ENCODE data around the gene TMEM121. TPM values are rescaled to one million over a fixed set of nuclear protein-coding genes. Genes with fewer than 3 reads are reported as not detected.
A peak's percentile ranks its signal among the peaks of the same experiment; 100 is the strongest.

The TMEM121 gene
- polyA plus RNA-seq, 1 donor (not counting 4 experiments of a cell fraction or from before 2014, with no cell fraction given), result 0.18 TPM

GRCh38 chr14:105490572-105491365 is 35.6 kb upstream of the TMEM121 start, which contains the start of gene TEDC1:
TEDC1 (plus strand) TSS chr14:105491246; CDS start chr14:105491376, 130 bp downstream.
- Histone ChIP-seq H2AFZ (ENCODE audit: control insufficient read depth, low read length) (peak within 1 kb of the TSS; percentile 53), H3K4me3 (ENCODE audit: control insufficient read depth in 2 of 3, extremely low read depth in 1 of 3, insufficient read depth in 2 of 3, low read depth in 1 of 3, low read length in 3 of 3) (peak within 1 kb of the TSS; percentile 68 to 84 (median 73)), H3K27ac (ENCODE audit: control insufficient read depth, insufficient read depth, low read length) (peak within 1 kb of the TSS; percentile 82), H3K79me2 (ENCODE audit: control insufficient read depth, insufficient read depth, low read length) (no peaks in the 10 kb centered on the region), H3K9me1 (ENCODE audit: control insufficient read depth, extremely low read depth, insufficient read depth, low read length) (no peaks in the 10 kb centered on the region), H3K27me3 (ENCODE audit: control insufficient read depth, extremely low read depth, insufficient read depth, low read length) (peaks cover 24% of the 10 kb centered on the region), H3K36me3 (ENCODE audit: control insufficient read depth in 2 of 2, extremely low read depth in 1 of 2, insufficient read depth in 2 of 2, low read length in 2 of 2) (peaks cover 0 to 2% of the 10 kb centered on the region in 2 experiments), H3K9me3 (ENCODE audit: control insufficient read depth, low read depth, low read length) (no peaks in the 10 kb centered on the region), H4K20me1 (ENCODE audit: control insufficient read depth, extremely low read depth, insufficient read depth, low read length) (peaks cover 5% of the 10 kb centered on the region), H3K9ac (ENCODE audit: control insufficient read depth, extremely low read depth, insufficient read depth, low read length) (peak within 1 kb of the TSS; percentile 87), H3K4me2 (ENCODE audit: control insufficient read depth, extremely low read depth, insufficient read depth, low read depth, low read length) (peak within 1 kb of the TSS; percentile 86), H3K4me1 (ENCODE audit: control insufficient read depth, extremely low read depth, insufficient read depth, low read length) (peaks cover 15% of the 10 kb centered on the region)
- peak in 2 of 3 experiments; percentile 50 to 83 for TF ChIP-seq CTCF (optimal IDR thresholded peaks at IDR 0.05 in 1 of 3, IDR thresholded peaks at IDR 0.05 in 1 of 3, conservative IDR thresholded peaks at IDR 0.05 in 1 of 3; ENCODE audit: extremely low read depth in 1 of 3, insufficient read depth in 2 of 3, low read length in 3 of 3)
- TF ChIP-seq EZH2 (IDR thresholded peaks at IDR 0.05; ENCODE audit: low read length), result peak; percentile 50
- FAIRE-seq (peak; percentile 87), DNase-seq (ENCODE audit: low read depth, low spot score) (peak; percentile 99)
- dilution Hi-C loops (cut with MboI; ENCODE audit: extremely low pct_ligation_motif_present, low sequenced_read_pairs), result no loop called here

GRCh38 chr14:105491366-105491973 is 34.9 kb upstream of the TMEM121 start:
- Histone ChIP-seq H3K4me2 (ENCODE audit: control insufficient read depth, extremely low read depth, insufficient read depth, low read depth, low read length) (peak overlapping the region; percentile 66), H4K20me1 (ENCODE audit: control insufficient read depth, extremely low read depth, insufficient read depth, low read length) (peaks cover 5% of the 10 kb centered on the region), H3K9me3 (ENCODE audit: control insufficient read depth, low read depth, low read length) (no peaks in the 10 kb centered on the region), H3K9ac (ENCODE audit: control insufficient read depth, extremely low read depth, insufficient read depth, low read length) (peak overlapping the region; percentile 87), H3K79me2 (ENCODE audit: control insufficient read depth, insufficient read depth, low read length) (no peaks in the 10 kb centered on the region), H2AFZ (ENCODE audit: control insufficient read depth, low read length) (peak overlapping the region; percentile 53), H3K27me3 (ENCODE audit: control insufficient read depth, extremely low read depth, insufficient read depth, low read length) (peaks cover 17% of the 10 kb centered on the region), H3K27ac (ENCODE audit: control insufficient read depth, insufficient read depth, low read length) (peak overlapping the region; percentile 82), H3K4me3 (ENCODE audit: control insufficient read depth in 2 of 3, extremely low read depth in 1 of 3, insufficient read depth in 2 of 3, low read depth in 1 of 3, low read length in 3 of 3) (peak overlapping the region; percentile 68 to 84 (median 73)), H3K36me3 (ENCODE audit: control insufficient read depth in 2 of 2, extremely low read depth in 1 of 2, insufficient read depth in 2 of 2, low read length in 2 of 2) (peaks cover 0 to 2% of the 10 kb centered on the region in 2 experiments), H3K4me1 (ENCODE audit: control insufficient read depth, extremely low read depth, insufficient read depth, low read length) (peaks cover 15% of the 10 kb centered on the region), H3K9me1 (ENCODE audit: control insufficient read depth, extremely low read depth, insufficient read depth, low read length) (no peaks in the 10 kb centered on the region)
- TF ChIP-seq CTCF (optimal IDR thresholded peaks at IDR 0.05 in 1 of 3, IDR thresholded peaks at IDR 0.05 in 1 of 3, conservative IDR thresholded peaks at IDR 0.05 in 1 of 3; ENCODE audit: extremely low read depth in 1 of 3, insufficient read depth in 2 of 3, low read length in 3 of 3), result no peak
- no peak for TF ChIP-seq EZH2 (IDR thresholded peaks at IDR 0.05; ENCODE audit: low read length)
- dilution Hi-C loops (cut with MboI; ENCODE audit: extremely low pct_ligation_motif_present, low sequenced_read_pairs), result no loop called here
- DNase-seq (ENCODE audit: low read depth, low spot score), result no peak
- FAIRE-seq, result no peak

Data from keratinocyte (primary cell).